Thymus (tissue), 11 donors: ENCODE measurements around the gene ARHGAP6. TPM values are rescaled to one million over a fixed set of nuclear protein-coding genes. Genes with fewer than 3 reads are reported as not detected.

Experiments
- DNase-seq, 9 donors: peaks; one replicate each; pipeline ENCODE4 v3.0.0-alpha.2; 2013; ENCODE audit warnings: low spot score in 9 of 9, low read depth in 6 of 9, missing footprints in 1 of 9
- H3K27ac ChIP-seq, 2 donors: one replicate each; pipeline ENCODE4 v1.5.1; 2013; ENCODE audit warnings: control low read depth in 1 of 2, low read depth in 1 of 2, low read length in 1 of 2, mild to moderate bottlenecking in 1 of 2, moderate library complexity in 1 of 2
- H3K27me3 ChIP-seq, 2 donors: one replicate each; pipeline ENCODE4 v1.5.1; 2013; ENCODE audit warnings: low read length in 1 of 2; ENCODE audit not compliant: control insufficient read depth in 2 of 2, insufficient read depth in 1 of 2
- H3K36me3 ChIP-seq, 2 donors: one replicate each; pipeline ENCODE4 v1.5.1; 2013; ENCODE audit warnings: low read length in 1 of 2, mild to moderate bottlenecking in 1 of 2, moderate library complexity in 1 of 2; ENCODE audit not compliant: control insufficient read depth in 2 of 2, insufficient read depth in 2 of 2
- H3K4me1 ChIP-seq, 2 donors: one replicate each; pipeline ENCODE4 v1.5.1; 2013; ENCODE audit warnings: low read length in 2 of 2; ENCODE audit not compliant: control insufficient read depth in 2 of 2, insufficient read depth in 2 of 2
- H3K4me3 ChIP-seq, 2 donors: one replicate each; pipeline ENCODE4 v1.5.1; 2013; ENCODE audit warnings: low read length in 2 of 2, control low read depth in 1 of 2, mild to moderate bottlenecking in 1 of 2
- H3K9me3 ChIP-seq, 2 donors: one replicate each; pipeline ENCODE4 v1.5.1; 2013; ENCODE audit warnings: low read length in 1 of 2, mild to moderate bottlenecking in 1 of 2; ENCODE audit not compliant: control insufficient read depth in 2 of 2, insufficient read depth in 1 of 2
- WGBS: extraction: QIAGEN DNeasy Blood & Tissue Kit; methylation state at CpG from one replicate; pipeline ENCODE4 v1.1.7; 2013; 5-methylcytosine and 5-hydroxymethylcytosine counted together
- polyA plus RNA-seq: library from polyadenylated mRNA; stranded (reverse); fragments of 200-250 nt; gene quantifications from one replicate; pipeline ENCODE4 v1.2.3, GENCODE V29; 2013
- total RNA-seq: library from RNA; stranded (reverse); fragments of 120-200 nt; gene quantifications from one replicate; pipeline ENCODE4 v1.2.4, GENCODE V29; 2013
- donor health status: healthy.

Gene ARHGAP6
- total and polyA plus RNA-seq, 2 donors: 0.71 to 2.3 TPM

GRCh38 chrX:11285651-11286050, 380.1 kb downstream of the ARHGAP6 start:
- Histone ChIP-seq H3K27me3 (no peaks in the 10 kb centered on the region), H3K4me1 (no peaks in the 10 kb centered on the region), H3K9me3 (no peaks in the 10 kb centered on the region), H3K4me3 (no peak overlapping the region), H3K27ac (no peak overlapping the region), H3K36me3 (no peaks in the 10 kb centered on the region)
- 37% methylated on average over 3 of the region's 3 CpGs for WGBS
- no peak for DNase-seq

DNA sequence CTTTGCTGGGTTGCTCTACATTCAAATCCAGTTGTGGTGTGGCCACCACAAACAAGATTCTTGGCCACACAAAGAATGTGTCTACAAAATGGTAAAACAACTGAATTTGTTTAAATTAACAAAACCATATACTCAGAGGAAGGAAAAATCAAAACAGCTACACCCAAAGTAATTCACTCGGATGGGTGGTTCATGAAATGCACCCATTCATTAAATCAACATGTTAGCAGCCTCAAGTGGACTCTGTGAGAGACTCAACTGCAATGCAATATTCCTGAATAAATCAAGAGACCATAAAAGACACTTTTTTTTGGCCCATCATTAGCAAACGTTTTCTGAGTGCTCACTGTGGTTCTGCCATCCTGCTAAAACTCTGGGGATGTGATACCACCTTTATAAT, 383.7 kb downstream of the ARHGAP6 start:
- Histone ChIP-seq H3K27me3 (no peaks in the 10 kb centered on the region), H3K4me1 (no peaks in the 10 kb centered on the region), H3K27ac (no peak overlapping the region), H3K36me3 (no peaks in the 10 kb centered on the region), H3K9me3 (no peaks in the 10 kb centered on the region), H3K4me3 (no peak overlapping the region)
- 78% methylated on average over 2 of the region's 2 CpGs for WGBS
- no peak for DNase-seq

DNA sequence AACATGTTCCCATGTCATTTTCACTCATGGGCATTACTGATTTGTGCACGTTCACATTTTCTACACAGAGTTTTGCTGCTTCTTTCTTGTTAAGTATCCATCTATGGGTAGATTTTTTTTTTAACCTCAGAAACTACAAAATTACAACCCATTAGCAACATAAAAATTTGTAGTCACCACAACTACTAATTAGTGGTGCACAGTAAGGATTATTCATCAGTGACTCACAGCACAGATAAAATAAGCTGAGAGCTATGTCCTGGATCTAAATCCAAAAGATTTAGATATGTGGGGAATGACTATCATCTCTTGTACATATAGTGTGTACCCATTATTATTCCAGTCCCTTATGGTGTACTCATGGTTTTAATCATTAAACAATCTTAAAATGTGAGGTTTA, 392.2 kb downstream of the ARHGAP6 start:
- H3K4me3 ChIP-seq: no peak overlapping the region
- H3K9me3 ChIP-seq: no peaks in the 10 kb centered on the region
- DNase-seq: no peak
- no peak overlapping the region for H3K27ac ChIP-seq
- WGBS: 93% methylated on average over 1 of the region's 1 CpG
- no peaks in the 10 kb centered on the region for H3K4me1 ChIP-seq
- H3K27me3 ChIP-seq: no peaks in the 10 kb centered on the region
- H3K36me3 ChIP-seq: no peaks in the 10 kb centered on the region

DNA sequence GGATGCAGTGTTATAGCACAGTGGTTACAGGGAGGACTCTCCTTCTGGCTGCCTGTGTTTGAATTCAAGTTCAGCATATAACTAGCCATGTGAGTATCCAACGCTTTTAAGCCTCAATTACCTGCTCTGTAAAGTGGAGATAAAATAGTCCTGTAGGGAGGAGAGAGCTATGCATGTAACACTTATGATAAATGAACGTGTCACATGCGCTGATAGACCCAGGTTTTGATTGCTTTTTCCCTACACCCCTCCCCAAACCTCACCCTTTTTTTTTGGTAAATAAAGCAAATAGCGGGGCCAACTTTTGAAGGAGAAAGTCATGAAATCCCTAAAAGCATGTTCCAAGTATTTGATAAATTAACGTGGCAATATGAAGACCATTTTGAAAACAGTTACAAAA, 392.9 kb downstream of the ARHGAP6 start:
- Histone ChIP-seq H3K4me1 (no peaks in the 10 kb centered on the region), H3K9me3 (no peaks in the 10 kb centered on the region), H3K27me3 (no peaks in the 10 kb centered on the region), H3K36me3 (no peaks in the 10 kb centered on the region), H3K4me3 (no peak overlapping the region), H3K27ac (no peak overlapping the region)
- 96% methylated on average over 5 of the region's 5 CpGs for WGBS
- DNase-seq: no peak

- Histone ChIP-seq H3K27me3 (no peaks in the 10 kb centered on the region), H3K4me3 (no peak overlapping the region), H3K9me3 (no peaks in the 10 kb centered on the region), H3K36me3 (no peaks in the 10 kb centered on the region), H3K4me1 (no peaks in the 10 kb centered on the region), H3K27ac (no peak overlapping the region)
- 96% methylated on average over 2 of the region's 2 CpGs for WGBS
- no peak for DNase-seq
Measured at GRCh38 chrX:11272290-11272689, 393.4 kb downstream of the ARHGAP6 start.

DNA sequence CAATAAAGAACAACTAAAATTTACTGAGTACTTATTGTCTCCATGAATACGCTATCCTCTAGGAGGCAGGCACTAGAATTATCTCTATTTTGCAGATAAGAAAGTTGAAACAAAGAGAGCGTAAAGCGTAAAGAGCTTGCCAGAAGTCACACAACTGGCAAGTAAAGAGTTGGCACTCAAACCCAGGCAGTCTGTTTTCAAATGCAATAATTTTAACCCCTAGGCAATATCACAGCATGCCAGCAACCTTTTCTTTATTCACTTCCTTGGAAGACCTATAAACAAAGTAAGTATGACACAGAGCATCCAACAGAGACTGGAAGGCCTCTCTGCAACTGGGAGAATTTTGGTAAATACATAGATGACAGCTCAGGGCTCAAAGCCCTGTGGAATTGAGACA, 395.7 kb downstream of the ARHGAP6 start:
- Histone ChIP-seq H3K27ac (no peak overlapping the region), H3K4me1 (no peaks in the 10 kb centered on the region), H3K9me3 (no peaks in the 10 kb centered on the region), H3K4me3 (no peak overlapping the region), H3K36me3 (no peaks in the 10 kb centered on the region), H3K27me3 (no peaks in the 10 kb centered on the region)
- no peak for DNase-seq
- WGBS: 93% methylated on average over 3 of the region's 3 CpGs

GRCh38 chrX:11269006-11269405, 396.7 kb downstream of the ARHGAP6 start:
- no peak overlapping the region for H3K4me3 ChIP-seq
- no peaks in the 10 kb centered on the region for H3K36me3 ChIP-seq

GRCh38 chrX:11267425-11267824, 398.3 kb downstream of the ARHGAP6 start:
- 95% methylated on average over 3 of the region's 3 CpGs for WGBS
- H3K27ac ChIP-seq: no peak overlapping the region
- H3K9me3 ChIP-seq: no peaks in the 10 kb centered on the region
- H3K36me3 ChIP-seq: no peaks in the 10 kb centered on the region
- no peak for DNase-seq
- no peaks in the 10 kb centered on the region for H3K4me1 ChIP-seq
- H3K4me3 ChIP-seq: no peak overlapping the region
- no peaks in the 10 kb centered on the region for H3K27me3 ChIP-seq

More at GRCh38 chrX:11269006-11269405, 396.7 kb downstream of the ARHGAP6 start:
- no peak overlapping the region for H3K27ac ChIP-seq
- no peak for DNase-seq
- WGBS: 91% methylated on average over 3 of the region's 3 CpGs
- no peaks in the 10 kb centered on the region for H3K4me1 ChIP-seq
- H3K27me3 ChIP-seq: no peaks in the 10 kb centered on the region
- no peaks in the 10 kb centered on the region for H3K9me3 ChIP-seq

DNA sequence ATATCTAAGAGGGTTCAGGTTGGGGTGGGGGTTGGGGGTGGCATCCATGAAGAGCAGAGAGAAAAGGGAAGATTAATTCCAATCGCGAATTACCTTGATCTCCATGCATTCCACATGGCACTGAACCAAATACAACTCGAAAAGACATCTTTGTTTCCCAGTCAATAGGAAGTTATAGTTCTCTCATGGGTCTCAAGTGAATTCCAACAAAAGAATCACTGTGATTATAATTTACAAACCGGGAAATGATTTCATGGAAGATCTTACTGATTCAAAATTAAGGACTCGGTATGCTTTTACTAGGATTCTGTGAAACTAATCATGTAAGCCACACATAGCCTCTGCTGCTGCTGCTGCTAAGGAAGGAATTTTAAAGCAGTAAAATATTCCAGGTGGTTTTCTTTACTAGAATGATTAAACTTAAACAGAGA, 399.1 kb downstream of the ARHGAP6 start:
- Histone ChIP-seq H3K9me3 (no peaks in the 10 kb centered on the region), H3K4me3 (no peak overlapping the region), H3K36me3 (no peaks in the 10 kb centered on the region), H3K27ac (no peak overlapping the region), H3K4me1 (no peaks in the 10 kb centered on the region), H3K27me3 (no peaks in the 10 kb centered on the region)
- DNase-seq: no peak
- 96% methylated on average over 5 of the region's 5 CpGs for WGBS

- Histone ChIP-seq H3K36me3 (no peaks in the 10 kb centered on the region), H3K9me3 (no peaks in the 10 kb centered on the region), H3K4me3 (no peak overlapping the region), H3K4me1 (no peaks in the 10 kb centered on the region), H3K27me3 (no peaks in the 10 kb centered on the region), H3K27ac (no peak overlapping the region)
- DNase-seq: no peak
- whole genome bisulfite sequencing: 45% methylated on average over 3 of the region's 3 CpGs
Measured at GRCh38 chrX:11265352-11265751, 400.4 kb downstream of the ARHGAP6 start.
